Loucy (cell line): ENCODE results near the gene AKR1C8.

ENCODE experiments used
- CTCF ChIP-seq: fragments of 200-600 bp; sonication (generic); conservative IDR thresholded peaks from 2 replicates; pipeline ENCODE4 v1.5.1; 2014; ENCODE audit warnings: mild to moderate bottlenecking, antibody characterized with exemption, low read length
- EZH2phosphoT487 ChIP-seq: fragments of 200-600 bp; IDR thresholded peaks from 2 replicates; pipeline ENCODE4 v1.6.1; 2018; ENCODE audit warnings: antibody characterized with exemption, mild to moderate bottlenecking, moderate library complexity, borderline replicate concordance

GRCh38 chr10:5211696-5212536 is 27.0 kb upstream of the AKR1C8 start:
- TF ChIP-seq CTCF (no peak), EZH2phosphoT487 (no peak)
